Ammon's horn (tissue), 1 donor: ENCODE measurements around the gene ANKS6.

ENCODE experiments used
- DNase-seq: peaks from one replicate; pipeline ENCODE4 v3.0.0-alpha.2; 2016; ENCODE audit warnings: low spot score

ANKS6 gene

GRCh38 chr9:98815391-98815951 lies 19.1 kb upstream of the ANKS6 start:
- no peak for DNase-seq

- DNase-seq, result no peak
Observed at GRCh38 chr9:98811051-98811650, 14.8 kb upstream of the ANKS6 start.

- DNase-seq, result no peak
Observed at GRCh38 chr9:98810102-98810842, 13.9 kb upstream of the ANKS6 start.

- DNase-seq, result no peak
Observed at GRCh38 chr9:98809311-98810101, 13.2 kb upstream of the ANKS6 start.

GRCh38 chr9:98808875-98809274 lies 12.5 kb upstream of the ANKS6 start:
- DNase-seq, result no peak

GRCh38 chr9:98808411-98808815 lies 12.1 kb upstream of the ANKS6 start:
- DNase-seq, result no peak

GRCh38 chr9:98807814-98808195 lies 11.4 kb upstream of the ANKS6 start:
- DNase-seq, result no peak

GRCh38 chr9:98807070-98807813 lies 10.9 kb upstream of the ANKS6 start, which contains the start of gene GALNT12:
TSS of gene GALNT12 (plus strand) at chr9:98807670. CDS start at chr9:98807699, 29 bp downstream.
- peak; percentile 62 for DNase-seq

- no peak for DNase-seq
Observed at GRCh38 chr9:98806394-98807035, 10.2 kb upstream of the ANKS6 start.

- no peak for DNase-seq
Observed at GRCh38 chr9:98805506-98806272, 9.3 kb upstream of the ANKS6 start.

GRCh38 chr9:98804083-98804482 lies 7.7 kb upstream of the ANKS6 start:
- no peak for DNase-seq

GRCh38 chr9:98801969-98802371 lies 5.6 kb upstream of the ANKS6 start:
- no peak for DNase-seq

GRCh38 chr9:98801561-98801960 lies 5.2 kb upstream of the ANKS6 start:
- DNase-seq, result no peak

- DNase-seq, result no peak
Observed at GRCh38 chr9:98798254-98798653, 1.9 kb upstream of the ANKS6 start.

- no peak for DNase-seq
Observed at GRCh38 chr9:98797491-98797890, 1.1 kb upstream of the ANKS6 start.

GRCh38 chr9:98795970-98796363 lies 388 bp downstream of the ANKS6 start:
- no peak for DNase-seq

GRCh38 chr9:98795295-98795955 lies 930 bp downstream of the ANKS6 start:
- DNase-seq, result no peak

- no peak for DNase-seq
Observed at GRCh38 chr9:98794802-98795201, 1.6 kb downstream of the ANKS6 start.

GRCh38 chr9:98793031-98793430 lies 3.3 kb downstream of the ANKS6 start:
- no peak for DNase-seq
